NCI-H226 (cell line): ENCODE results near the gene TMED8.
"Not testable (repeated sequence)": the region's sequence is repeated elsewhere in the genome, so short reads cannot be mapped to it uniquely, and the experiment has no call there.

Experiments
- DNase-seq: peaks from one replicate; pipeline ENCODE4 v3.0.0-alpha.2; 2015

Gene TMED8

GRCh38 chr14:77320238-77320935, 56.5 kb downstream of the TMED8 start, which contains the start of gene POMT2:
POMT2 (minus strand) TSS chr14:77320883; CDS start chr14:77320681, 202 bp downstream.
- peak; percentile 73 for DNase-seq

DNA sequence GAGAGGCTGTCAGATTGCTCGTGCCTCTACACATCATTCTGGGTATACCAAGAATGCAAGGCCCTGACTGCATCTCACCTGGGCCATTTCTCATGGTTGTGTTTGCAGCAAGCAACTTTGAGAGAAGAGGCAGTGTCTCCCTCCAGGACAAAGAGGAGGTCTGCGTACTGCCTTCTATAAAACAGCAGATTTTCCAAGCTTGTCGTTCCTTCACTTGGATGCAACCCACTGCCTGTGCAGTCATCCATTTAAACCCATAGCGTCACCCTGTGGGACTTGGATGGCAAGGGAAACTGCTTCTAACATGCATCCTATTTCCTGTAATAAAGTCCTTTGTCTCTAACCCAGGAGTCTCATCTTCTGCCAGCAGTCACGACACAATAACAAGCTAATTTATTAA, 57.5 kb downstream of the TMED8 start:
- DNase-seq = no peak

DNA sequence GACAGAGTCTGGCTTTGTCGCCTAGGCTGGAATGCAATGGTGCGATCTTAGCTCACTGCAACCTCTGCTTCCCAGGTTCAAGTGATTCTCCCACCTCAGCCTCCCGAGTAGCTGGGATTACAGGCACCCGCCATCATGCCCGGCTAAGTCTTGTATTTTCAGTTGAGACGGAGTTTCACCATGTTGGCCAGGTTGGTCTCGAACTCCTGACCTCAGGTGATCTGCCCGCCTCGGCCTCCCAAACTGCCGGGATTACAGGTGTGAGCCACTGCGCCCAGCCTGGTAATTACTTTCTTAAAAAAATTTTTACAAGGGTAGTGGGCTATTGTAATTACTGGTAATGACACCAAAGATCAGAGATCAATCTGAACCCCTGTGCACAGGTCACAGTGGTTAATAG, 58.1 kb downstream of the TMED8 start:
- not testable (repeated sequence) for DNase-seq

- DNase-seq = no peak
These were observed 58.8 kb downstream of the TMED8 start for GRCh38 chr14:77318006-77318553.

DNA sequence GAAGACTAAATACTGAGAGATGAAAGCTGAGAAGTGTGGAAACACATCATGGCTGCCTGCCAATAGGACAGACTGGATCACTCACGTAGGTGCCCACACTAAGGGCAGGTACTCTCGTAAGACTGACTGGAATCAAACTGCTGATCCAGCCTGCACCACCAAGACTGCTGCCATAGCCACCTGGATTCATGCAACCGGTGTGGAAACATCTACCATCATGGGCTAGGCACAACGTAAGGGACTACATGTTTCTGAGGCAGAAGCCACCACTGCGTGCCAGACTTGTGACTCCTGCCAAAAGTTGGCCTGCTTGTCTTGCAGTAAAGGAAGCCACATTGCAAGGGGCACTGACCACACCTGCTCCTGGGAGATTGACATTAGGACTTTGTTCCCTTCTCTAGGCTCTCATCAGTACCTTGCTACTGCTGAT, 60.0 kb downstream of the TMED8 start:
- no peak for DNase-seq

GRCh38 chr14:77316195-77316505, 60.7 kb downstream of the TMED8 start:
- DNase-seq = no peak

DNA sequence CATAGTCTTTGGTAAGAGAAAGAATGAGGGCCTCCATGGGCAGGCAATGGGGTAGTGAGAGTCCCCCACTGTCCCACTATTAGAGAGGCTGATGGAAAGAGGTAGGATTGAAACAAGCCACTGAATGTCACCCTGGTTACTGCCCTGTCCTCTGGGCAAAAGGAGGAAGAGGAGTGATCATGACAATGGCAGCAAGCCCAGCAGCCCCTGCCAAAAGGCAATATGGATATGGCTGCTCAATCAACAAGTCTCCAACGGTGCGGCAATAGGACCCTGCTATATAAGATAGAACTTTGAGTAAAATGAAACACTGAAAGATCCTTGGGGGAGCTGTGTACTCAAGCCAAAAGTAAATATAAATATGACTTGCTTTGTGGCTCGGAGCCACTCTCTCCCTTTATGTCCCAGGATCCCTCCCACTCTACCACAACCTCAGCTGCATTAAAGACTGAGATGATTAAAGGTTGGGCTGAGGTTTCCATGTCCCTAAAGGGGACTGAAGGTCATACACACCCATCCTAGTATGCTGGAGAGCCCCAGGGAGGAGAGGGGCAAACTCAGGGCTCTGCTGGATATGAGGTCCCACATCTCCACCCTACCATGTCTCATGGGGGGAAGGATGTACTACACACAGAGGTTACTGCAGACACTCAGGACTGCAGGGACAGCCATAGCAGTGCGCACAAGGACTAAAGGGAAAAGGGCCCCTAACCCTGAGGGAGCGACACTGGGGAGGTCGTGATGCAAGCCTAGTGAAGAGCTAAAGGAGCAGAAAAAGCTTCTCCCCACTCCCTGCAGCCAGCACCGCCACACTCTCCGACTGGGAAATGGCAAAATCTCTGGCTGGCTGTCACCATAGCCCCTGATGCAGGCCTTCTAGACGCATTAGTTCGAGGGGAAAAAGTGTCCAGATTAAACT, 62.1 kb downstream of the TMED8 start:
- no peak for DNase-seq

- DNase-seq = peak; percentile 59
These were observed 62.9 kb downstream of the TMED8 start for GRCh38 chr14:77314043-77314442.

DNA sequence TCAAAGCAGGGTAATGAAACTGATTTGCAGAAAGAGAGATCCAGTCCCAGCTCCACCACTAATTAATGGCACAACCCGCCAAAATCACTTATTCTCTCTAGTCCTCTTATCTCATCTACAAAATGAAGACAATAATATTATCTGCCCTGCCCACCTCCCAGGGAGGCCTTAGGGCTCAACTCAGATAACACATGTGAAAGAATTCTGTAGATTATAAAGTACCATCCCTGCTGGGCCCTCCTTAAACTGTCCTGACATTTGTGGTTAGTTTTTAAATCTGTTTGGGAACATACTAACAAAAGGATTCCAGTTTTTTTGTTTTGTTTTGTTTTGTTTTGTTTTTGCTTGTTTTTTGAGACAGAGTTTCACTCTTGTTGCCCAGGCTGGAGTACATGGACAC, 63.5 kb downstream of the TMED8 start:
- DNase-seq = no peak

- DNase-seq = no peak
These were observed 65.7 kb downstream of the TMED8 start for GRCh38 chr14:77311217-77311616.

- no peak for DNase-seq
These were observed 66.9 kb downstream of the TMED8 start for GRCh38 chr14:77310026-77310425.

DNA sequence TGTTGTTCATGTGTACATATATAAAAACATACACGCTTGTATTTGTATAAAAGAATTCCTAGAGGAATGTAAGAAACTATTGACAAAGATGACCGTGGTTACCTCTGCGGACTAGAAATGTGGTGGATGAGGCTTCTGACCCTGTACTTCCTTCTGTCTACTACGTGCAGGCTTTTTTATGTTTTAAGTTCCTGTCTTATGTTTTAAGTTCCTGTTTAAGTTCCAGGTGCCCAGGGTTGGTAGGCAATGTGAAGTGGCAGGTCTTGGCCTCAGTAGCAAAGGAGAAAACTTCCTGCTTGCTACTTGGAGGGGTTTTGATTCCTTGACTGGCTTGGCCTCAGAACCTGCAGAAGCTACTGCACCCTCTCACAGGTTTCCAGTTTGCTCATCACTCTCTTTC, 67.8 kb downstream of the TMED8 start:
- no peak for DNase-seq

DNA sequence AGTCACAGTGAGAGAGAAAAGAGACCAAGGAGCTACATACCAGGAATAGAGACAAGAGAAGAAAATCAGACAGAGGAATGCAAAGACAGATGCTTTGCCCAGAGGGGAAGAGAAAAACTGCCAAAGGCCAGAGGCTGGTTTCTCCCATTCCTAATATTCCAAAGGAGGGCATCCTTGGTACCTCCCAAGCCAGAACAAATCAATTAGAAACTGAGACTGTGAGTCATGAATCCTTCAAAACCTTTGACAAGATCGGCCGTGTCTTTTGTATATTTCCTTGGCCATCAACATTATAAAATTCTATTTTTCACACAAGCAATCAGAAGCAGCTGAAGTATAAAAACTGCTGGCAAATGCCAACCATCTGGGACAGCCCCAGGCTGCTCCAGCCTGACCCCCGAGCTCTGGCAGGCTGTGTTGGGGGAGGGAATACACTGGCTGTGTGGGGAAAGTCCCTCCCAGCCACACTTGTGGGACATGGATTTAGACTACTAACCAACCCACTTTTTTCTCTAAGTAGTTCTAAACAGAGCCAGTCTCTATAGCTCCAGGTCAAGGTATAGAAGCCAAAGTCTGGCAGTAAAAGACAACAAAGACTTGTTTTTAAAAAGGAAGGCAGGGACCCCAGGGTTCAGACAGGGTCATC, 69.9 kb downstream of the TMED8 start:
- DNase-seq = no peak

DNA sequence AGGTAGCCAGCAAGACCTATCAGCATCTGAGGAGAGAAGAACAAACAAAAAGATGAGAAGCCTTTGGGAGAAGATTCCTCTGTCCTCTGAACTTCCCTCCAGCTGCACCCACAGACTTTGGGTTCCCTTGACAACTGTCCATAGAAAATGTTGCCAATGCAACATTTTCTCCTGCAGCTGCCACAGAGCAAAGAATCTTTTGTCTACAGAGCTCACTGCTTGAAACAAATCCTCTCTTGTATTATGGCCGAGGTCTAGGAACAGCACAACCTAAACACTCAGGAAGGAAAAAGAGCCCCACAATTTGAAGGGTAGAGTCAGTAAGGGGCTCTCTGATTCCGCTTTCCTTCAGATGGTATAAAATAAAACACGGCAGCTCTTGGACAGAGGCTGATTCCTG, 70.5 kb downstream of the TMED8 start:
- no peak for DNase-seq

DNA sequence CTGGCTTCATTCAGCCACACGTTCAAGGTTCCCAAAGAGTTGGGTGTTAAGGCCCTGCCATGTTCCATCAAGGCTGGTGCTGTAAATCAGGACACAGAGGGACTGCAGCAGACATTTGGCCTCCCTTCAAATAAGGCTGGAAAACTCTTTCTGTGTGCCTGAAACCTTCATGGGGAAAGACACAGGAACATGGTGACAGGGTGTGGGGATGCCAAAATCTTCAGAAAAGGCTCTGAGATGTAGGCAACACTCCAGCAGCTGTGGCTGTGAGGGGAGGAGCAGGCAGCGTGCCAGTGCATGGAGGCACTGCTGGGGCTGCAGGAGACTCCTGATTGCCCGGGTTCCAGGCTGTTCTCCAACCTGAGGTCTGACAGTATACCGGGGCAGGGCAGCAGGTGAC, 71.2 kb downstream of the TMED8 start:
- DNase-seq = no peak

GRCh38 chr14:77303417-77304156, 73.3 kb downstream of the TMED8 start:
- DNase-seq = peak; percentile 76

DNA sequence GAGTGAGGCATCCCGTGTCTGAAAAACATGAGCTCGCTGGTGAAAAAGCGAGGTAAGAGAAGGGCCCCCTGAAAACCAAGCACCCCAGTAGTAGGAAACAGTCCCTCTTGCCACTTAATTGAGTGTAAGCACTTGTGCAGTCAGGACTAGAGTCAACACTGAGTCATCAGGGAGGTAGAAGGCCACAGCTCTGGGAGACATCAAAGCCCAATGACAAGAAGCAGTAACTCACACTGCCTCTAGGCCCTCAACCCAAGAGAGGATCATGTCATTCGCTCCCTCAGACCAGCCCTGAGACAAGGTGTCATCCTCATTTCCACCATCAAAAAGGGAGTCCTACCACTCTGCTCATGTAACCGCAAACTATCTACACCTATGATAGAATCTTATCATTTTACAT, 74.0 kb downstream of the TMED8 start:
- DNase-seq = no peak

- DNase-seq = no peak
These were observed 75.8 kb downstream of the TMED8 start for GRCh38 chr14:77301103-77301502.

DNA sequence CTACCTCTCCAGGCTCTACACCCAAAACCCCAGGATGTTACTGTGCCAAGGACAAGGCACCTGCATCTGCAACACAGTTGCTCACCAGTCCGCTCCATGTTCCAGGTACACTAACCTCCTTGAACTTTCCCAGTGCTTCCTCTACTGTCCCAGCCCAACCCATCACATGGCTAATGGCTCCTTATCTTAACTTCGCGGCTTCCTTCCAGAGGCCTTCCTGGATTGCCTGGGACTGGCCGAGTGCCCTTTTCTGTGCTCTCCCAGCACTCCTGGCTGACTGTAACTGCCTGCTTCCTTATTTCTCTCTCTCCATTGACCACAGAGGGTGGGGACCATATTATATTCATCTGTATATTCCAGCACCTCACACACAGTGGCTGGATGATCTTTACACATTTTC, 77.1 kb downstream of the TMED8 start:
- no peak for DNase-seq

- DNase-seq = no peak
These were observed 80.0 kb downstream of the TMED8 start for GRCh38 chr14:77296906-77297305.

- no peak for DNase-seq
These were observed 80.7 kb downstream of the TMED8 start for GRCh38 chr14:77296155-77296554.

- DNase-seq = peak; percentile 51
These were observed 86.2 kb downstream of the TMED8 start for GRCh38 chr14:77290705-77291104.

GRCh38 chr14:77286576-77286975, 90.3 kb downstream of the TMED8 start:
- no peak for DNase-seq
